Measurements from ENCODE around the gene RARB.

Gene RARB

GRCh38 chr3:25557694-25558093, 129.6 kb downstream of the RARB start:
- DNase-seq (ENCODE audit: low spot score): no peak
- no peak for TF ChIP-seq CTCF (IDR thresholded peaks at IDR 0.05; ENCODE audit: extremely low read depth, missing control alignments)

- no peak for TF ChIP-seq CTCF (IDR thresholded peaks at IDR 0.05; ENCODE audit: extremely low read depth, missing control alignments)
- no peak for DNase-seq (ENCODE audit: low spot score)
Measured at GRCh38 chr3:25558121-25558520, 130.1 kb downstream of the RARB start.

GRCh38 chr3:25558796-25559195, 130.7 kb downstream of the RARB start:
- DNase-seq (ENCODE audit: low spot score): no peak

GRCh38 chr3:25563601-25564000, 135.5 kb downstream of the RARB start:
- DNase-seq (ENCODE audit: low spot score): no peak

More at GRCh38 chr3:25558796-25559195, 130.7 kb downstream of the RARB start:
- TF ChIP-seq CTCF (IDR thresholded peaks at IDR 0.05; ENCODE audit: extremely low read depth, missing control alignments): no peak

GRCh38 chr3:25564075-25564474, 136.0 kb downstream of the RARB start:
- no peak for DNase-seq (ENCODE audit: low spot score)
- no peak for TF ChIP-seq CTCF (IDR thresholded peaks at IDR 0.05; ENCODE audit: extremely low read depth, missing control alignments)

More at GRCh38 chr3:25563601-25564000, 135.5 kb downstream of the RARB start:
- TF ChIP-seq CTCF (IDR thresholded peaks at IDR 0.05; ENCODE audit: extremely low read depth, missing control alignments): no peak

GRCh38 chr3:25565807-25566206, 137.7 kb downstream of the RARB start:
- no peak for DNase-seq (ENCODE audit: low spot score)
- no peak for TF ChIP-seq CTCF (IDR thresholded peaks at IDR 0.05; ENCODE audit: extremely low read depth, missing control alignments)

- no peak for DNase-seq (ENCODE audit: low spot score)
- TF ChIP-seq CTCF (IDR thresholded peaks at IDR 0.05; ENCODE audit: extremely low read depth, missing control alignments): no peak
Measured at GRCh38 chr3:25566358-25566920, 138.4 kb downstream of the RARB start.

Measured in GM20000 (cell line).